ENCODE data around the gene GUK1.

The GUK1 gene

GRCh38 chr1:228174482-228175315, 34.6 kb downstream of the GUK1 start:
- TF ChIP-seq CTCF (IDR thresholded peaks at IDR 0.05; ENCODE audit: low read depth, low read length): no peak
- H3K4me3 ChIP-seq (ENCODE audit: low read depth, low read length): no peak overlapping the region
- no peak for DNase-seq (ENCODE audit: low read depth, low spot score)
- in situ Hi-C loops (cut with HindIII; ENCODE audit: low sequenced_read_pairs): no loop called here

- no peak overlapping the region for H3K4me3 ChIP-seq (ENCODE audit: low read depth, low read length)
- DNase-seq (ENCODE audit: low read depth, low spot score): no peak
- in situ Hi-C loops (cut with HindIII; ENCODE audit: low sequenced_read_pairs): no loop called here
- TF ChIP-seq CTCF (IDR thresholded peaks at IDR 0.05; ENCODE audit: low read depth, low read length): no peak
These were observed 35.4 kb downstream of the GUK1 start for GRCh38 chr1:228175316-228176023.

GRCh38 chr1:228176024-228176395, 35.9 kb downstream of the GUK1 start:
- DNase-seq (ENCODE audit: low read depth, low spot score): no peak
- no peak for TF ChIP-seq CTCF (IDR thresholded peaks at IDR 0.05; ENCODE audit: low read depth, low read length)
- in situ Hi-C loops (cut with HindIII; ENCODE audit: low sequenced_read_pairs): no loop called here
- no peak overlapping the region for H3K4me3 ChIP-seq (ENCODE audit: low read depth, low read length)

- H3K4me3 ChIP-seq (ENCODE audit: low read depth, low read length): no peak overlapping the region
These were observed 36.5 kb downstream of the GUK1 start for GRCh38 chr1:228176461-228177182.

GRCh38 chr1:228177183-228177475, 37.0 kb downstream of the GUK1 start:
- no peak for DNase-seq (ENCODE audit: low read depth, low spot score)
- TF ChIP-seq CTCF (IDR thresholded peaks at IDR 0.05; ENCODE audit: low read depth, low read length): no peak
- H3K4me3 ChIP-seq (ENCODE audit: low read depth, low read length): no peak overlapping the region
- in situ Hi-C loops (cut with HindIII; ENCODE audit: low sequenced_read_pairs): no loop called here

More at GRCh38 chr1:228176461-228177182, 36.5 kb downstream of the GUK1 start:
- no peak for TF ChIP-seq CTCF (IDR thresholded peaks at IDR 0.05; ENCODE audit: low read depth, low read length)
- in situ Hi-C loops (cut with HindIII; ENCODE audit: low sequenced_read_pairs): no loop called here
- DNase-seq (ENCODE audit: low read depth, low spot score): no peak

- in situ Hi-C loops (cut with HindIII; ENCODE audit: low sequenced_read_pairs): no loop called here
- DNase-seq (ENCODE audit: low read depth, low spot score): no peak
- no peak for TF ChIP-seq CTCF (IDR thresholded peaks at IDR 0.05; ENCODE audit: low read depth, low read length)
- H3K4me3 ChIP-seq (ENCODE audit: low read depth, low read length): no peak overlapping the region
These were observed 37.9 kb downstream of the GUK1 start for GRCh38 chr1:228177721-228178710.
